Bone marrow (tissue), 2 donors: ENCODE results near the gene SNX3.

Experiments used
- DNase-seq, 2 donors: peaks; one replicate each; lab custom pipeline; 2025; lab: John Stamatoyannopoulos, UW

The SNX3 gene

DNA sequence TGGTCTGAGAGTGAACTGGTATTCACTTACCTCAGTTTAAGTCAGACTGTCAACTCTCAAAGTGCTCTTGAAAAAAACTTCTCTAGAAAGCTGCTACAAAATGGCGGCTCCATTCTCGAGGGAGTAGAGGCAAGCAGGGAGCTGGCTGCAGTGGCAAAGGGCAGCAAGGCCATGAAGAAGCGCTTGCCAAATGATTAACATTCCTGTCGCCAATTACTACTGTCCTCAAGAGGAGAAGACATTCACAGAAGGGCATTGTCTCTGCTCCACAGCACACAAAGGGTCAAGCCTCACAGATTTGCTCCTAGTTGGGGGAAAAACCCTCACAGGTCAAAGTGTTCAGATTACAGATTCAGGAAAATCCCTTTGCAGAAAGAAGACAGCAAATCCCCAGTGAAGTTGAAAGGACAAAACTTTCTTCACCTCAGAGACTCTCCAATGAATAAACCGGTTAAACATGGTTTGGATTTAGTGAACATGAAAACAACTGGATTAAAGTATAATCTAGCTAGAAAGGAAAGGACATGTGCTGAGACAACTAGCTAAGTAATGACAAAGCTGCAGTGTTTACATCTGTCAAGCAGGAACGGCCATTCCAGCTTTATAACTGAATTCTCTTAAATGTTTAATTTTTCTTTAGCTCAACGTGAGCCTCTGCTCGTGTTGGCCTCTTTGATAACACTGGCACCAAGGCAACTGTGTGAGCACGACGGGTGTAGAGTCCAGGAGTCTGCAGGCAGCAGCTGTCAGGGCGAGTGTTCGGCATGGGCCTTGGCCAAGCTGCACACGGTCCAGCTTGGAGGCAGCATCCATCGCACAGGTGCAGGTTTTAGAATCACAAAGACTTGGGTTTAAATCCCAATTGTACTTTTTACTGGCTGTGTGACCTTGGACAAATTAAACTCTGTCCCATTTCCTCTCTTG lies 57.4 kb downstream of the SNX3 start:
- no peak for DNase-seq

DNA sequence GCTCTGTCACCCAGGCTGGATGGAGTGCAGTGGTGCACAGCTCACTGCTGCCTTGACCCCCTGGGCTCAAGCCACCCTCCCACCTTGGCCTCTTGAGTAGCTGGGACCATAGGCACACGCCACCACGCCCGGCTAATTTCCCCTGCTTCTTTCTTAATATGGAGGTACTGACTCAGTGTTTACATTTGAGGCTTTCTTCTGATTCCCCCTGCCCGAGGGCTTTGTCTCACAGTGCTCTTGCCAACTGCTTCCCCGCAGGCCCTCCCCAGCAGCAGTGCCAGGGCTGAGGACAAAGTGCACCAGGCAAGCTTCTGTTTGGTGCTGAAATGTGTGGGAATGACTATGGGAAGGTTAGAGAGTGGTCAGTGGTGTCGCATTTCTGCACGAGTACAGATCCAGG lies 60.2 kb downstream of the SNX3 start:
- DNase-seq, result no peak

GRCh38 chr6:108200186-108200585 lies 60.7 kb downstream of the SNX3 start:
- no peak for DNase-seq

DNA sequence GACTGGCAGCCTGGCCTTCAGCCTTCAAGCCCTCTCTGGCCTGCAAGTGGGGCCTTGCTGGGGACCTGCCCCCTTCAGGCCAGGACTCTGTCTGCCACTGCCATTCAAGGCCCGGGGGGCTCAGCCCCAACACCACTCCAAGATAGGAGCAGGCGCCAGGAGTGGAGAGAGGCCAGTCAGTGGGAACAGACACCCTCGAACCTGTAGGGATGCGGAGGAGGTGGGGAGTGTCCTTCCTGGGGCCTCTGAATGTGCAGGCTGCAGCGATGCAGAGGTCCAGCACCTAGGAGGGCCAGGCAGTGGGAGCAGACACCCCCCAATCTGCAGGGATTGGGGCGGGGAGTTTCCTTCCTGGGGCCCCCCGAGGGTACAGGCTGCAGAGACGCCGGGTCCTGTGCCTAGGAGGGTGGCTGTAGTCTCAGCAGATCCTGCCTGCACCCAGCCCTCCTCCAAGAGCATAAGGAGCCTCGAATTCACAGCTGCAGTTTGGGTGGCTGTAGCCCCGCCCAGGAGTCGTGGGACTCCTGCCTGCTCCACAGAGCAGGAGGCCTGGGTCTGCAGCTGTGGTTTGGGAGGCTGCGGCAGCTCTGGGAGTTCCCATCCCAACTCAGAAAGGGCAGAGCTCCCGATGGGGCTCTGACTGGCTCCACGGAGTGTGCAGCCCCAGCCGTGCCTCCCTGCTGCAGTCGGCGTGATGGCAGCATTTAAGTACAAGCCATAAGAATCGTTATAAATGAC lies 61.9 kb downstream of the SNX3 start:
- DNase-seq, result no peak

- no peak for DNase-seq
Observed at GRCh38 chr6:108195209-108195608, 65.6 kb downstream of the SNX3 start.

- no peak for DNase-seq
Observed at GRCh38 chr6:108194503-108194902, 66.3 kb downstream of the SNX3 start.

GRCh38 chr6:108193835-108194234 lies 67.0 kb downstream of the SNX3 start:
- DNase-seq, result no peak

GRCh38 chr6:108193131-108193530 lies 67.7 kb downstream of the SNX3 start:
- DNase-seq, result no peak

- no peak for DNase-seq
Observed at GRCh38 chr6:108187519-108187918, 73.3 kb downstream of the SNX3 start.

DNA sequence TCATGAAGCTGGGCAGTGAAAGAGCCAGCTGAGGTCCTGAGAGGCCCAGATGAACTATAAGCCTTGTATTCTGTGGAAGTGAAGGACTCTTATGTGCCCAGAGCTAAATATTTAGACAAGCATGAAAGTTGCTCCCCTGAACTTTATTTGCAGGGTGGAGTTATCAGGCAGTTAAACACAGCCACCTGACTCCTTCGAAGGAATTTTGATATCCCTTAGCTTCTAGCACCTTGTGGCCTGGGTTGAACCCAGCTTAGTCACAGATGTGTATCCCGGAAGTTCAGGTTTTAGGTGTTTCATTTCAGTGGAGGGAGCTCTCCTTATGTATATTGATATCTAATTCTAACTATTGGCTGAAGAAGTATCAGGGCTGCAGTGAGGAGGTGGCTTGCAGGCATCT lies 74.6 kb downstream of the SNX3 start:
- no peak for DNase-seq

DNA sequence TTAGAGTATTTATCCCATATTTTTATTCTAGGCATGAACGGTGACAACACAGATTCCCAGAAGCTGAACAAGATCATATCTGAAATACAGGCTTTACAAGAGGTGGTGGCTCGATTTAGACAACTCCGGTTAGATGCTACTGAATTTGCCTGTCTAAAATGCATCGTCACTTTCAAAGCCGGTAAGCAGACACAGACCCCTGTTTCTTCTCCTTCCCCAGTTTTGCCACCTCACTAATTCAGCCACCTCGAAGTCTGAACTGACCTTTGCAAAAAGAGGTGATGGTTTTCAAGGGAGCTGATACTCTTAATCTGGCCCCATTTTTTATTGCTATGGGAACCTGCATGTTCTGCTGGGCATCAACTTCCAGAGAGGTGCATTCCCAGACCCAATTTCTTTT lies 80.1 kb downstream of the SNX3 start:
- no peak for DNase-seq

- DNase-seq, result no peak
Observed at GRCh38 chr6:108180266-108180665, 80.6 kb downstream of the SNX3 start.

DNA sequence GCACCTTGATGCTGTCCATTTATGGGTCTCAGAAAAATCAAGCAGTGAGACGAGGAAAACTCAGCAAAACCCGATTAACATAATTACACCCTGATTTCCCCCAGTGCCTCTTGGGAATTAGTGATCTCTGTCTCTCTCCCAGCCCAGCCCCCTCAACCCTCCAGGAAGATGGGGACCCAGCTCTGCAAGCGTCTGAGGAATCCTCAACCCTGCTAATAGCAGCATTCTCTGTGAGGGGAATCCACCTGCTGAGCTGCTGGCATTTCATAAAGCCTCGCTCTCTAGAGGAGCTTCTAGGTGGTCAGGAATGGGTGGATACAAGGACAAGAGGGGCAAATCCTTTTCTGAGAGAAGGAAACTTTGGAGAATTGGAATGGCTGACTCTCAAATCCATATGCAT lies 81.1 kb downstream of the SNX3 start:
- no peak for DNase-seq

DNA sequence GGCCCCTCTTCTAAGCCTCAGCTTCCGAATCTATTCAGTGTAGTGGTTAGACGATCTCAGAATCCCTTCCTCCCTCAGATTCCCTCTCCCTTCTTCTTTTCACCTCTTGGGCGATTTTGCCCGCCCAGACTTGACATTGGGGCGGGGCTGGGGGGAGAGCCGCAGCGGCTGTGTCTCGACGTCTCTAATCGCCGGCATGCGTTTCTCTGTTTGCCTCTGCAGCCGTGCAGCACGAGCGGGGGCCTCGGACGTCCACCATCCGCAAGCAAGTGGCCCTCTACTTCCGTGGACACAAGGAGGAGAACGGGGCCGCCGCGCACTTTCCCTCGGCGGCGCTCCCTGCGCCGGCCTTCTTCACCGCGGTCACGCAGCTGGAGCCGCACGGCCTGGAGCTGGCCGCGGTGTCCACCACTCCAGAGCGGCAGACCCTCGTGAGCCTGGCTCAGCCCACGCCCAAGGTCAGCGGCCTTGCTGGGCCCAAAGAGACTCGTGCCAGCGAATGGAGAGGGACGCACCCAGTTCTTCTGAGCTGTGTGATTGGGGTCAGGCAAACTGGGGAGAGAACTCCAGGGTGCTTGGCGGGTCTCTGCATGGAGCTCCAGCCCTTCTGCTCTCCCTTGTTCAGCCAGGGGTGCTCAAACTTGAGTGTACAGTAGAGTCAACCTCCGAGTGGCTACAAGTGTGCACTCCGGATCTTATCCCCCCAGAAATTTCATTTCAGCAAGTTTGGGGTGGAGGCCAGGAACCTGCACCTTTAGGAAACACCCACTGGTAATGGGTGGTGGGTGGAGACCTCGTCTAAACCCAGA lies 84.4 kb downstream of the SNX3 start:
- no peak for DNase-seq

DNA sequence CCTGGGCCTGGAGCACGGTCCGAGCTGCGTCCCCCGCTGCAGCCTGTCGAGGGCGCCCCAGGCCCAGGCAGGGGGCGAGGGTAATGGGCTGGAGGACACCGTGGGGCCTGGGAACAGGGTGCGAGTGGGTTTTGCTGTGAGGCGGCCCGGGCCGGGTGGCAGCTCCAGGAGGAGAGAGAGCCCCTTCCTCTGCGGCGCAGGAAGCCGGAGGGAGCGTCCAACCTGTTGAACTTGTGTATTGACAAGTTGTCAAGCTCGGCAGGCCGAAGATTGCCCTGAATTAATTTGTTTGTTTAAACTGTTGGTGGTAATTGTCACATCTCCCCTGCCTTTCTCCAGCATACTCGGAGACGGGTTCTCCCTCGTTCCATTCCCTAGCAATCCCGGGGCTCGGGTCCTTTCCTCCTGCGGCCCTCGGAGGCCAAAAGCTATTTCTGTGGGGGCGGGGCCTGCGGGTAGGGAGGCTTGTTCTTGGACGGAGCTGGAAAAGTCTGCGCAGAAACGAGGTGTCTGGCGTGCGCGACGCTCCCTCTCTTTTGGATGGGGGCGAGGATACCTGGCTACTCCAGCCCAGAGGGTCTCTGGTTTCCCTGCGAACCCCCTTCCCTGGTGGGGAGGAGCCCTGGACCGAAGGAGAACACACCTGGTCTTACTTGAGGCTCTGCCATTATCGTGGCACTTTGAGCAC lies 85.1 kb downstream of the SNX3 start:
- no peak for DNase-seq

GRCh38 chr6:108175176-108175591 lies 85.7 kb downstream of the SNX3 start:
- no peak for DNase-seq

DNA sequence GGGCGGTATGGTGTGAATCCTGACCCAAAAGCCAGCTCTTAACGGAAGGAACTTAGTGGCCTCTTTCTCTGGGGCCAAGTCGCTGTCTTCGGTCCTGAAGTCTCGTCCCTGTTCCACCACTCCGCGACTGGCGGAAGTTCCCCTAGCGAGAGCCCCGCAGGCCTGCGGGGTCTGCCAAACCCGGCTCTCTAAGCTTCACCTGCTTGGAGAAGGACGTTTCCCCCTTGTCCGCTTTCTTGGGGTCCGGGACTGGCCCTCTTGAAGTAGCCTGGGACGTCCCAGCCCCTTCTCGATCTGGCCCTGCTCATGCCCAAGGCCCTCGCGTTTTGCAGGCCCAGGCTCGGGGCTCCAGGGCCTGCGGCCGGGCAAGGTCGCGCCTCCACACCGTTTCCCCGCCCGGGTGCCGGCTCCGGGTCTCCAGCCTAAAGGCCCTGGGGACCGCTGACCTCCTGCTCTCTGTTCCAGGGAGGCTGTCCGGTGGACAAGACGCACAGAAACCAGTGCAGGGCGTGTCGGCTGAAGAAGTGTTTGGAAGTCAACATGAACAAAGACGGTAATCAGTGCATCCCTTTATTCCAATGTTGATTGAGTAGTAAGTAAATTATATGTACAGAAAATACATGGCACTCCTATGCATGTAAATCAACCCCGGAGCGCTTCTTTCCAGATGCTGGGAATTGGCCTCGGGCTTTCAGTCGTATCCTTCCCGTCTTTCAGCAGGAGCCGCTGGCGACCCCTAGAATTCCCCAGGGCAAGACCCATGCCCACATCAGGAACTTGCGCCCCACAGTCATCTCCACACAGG lies 86.3 kb downstream of the SNX3 start:
- peak in 1 of 2 donors; percentile 2 for DNase-seq

- no peak for DNase-seq
Observed at GRCh38 chr6:108171918-108172516, 88.8 kb downstream of the SNX3 start.

DNA sequence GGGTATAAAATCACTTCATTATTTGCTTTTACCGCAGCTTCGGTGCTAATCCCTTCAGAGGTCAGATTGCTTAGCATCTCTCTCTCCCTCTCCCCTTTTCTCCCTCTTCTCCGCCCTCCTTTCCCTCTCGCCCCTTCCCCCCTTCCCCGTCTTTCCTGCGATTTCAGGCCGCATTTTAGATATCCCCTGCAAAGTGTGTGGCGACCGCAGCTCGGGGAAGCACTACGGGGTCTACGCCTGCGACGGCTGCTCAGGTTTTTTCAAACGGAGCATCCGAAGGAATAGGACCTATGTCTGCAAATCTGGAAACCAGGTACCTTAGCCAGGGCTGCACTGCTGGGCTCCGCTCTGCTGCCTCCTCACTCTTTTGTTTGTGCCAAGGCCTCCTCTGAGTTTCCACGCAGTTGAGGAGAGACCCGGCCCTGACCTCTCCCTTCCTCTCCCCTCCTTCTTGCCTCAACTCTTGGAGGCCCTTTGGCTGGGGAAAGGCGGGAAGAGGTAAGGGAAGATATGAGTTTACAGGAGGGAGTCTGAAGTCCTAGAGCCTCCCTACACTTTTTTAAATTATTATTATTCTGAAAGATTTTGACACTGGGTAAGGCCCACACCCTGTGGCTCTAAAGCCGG lies 89.4 kb downstream of the SNX3 start:
- DNase-seq, result no peak
